Thyroid gland (tissue), 4 donors: Measurements from ENCODE around the gene TPD52L1.

Experiments
- POLR2A ChIP-seq, 2 donors: fragments of 450-650 bp; IDR thresholded peaks; one replicate each; pipeline ENCODE4 v1.6.1; 2017; ENCODE audit warnings: antibody characterized with exemption in 2 of 2, mild to moderate bottlenecking in 2 of 2, moderate library complexity in 1 of 2
- TF ChIP-seq, protein P1 (sequence below), 6 experiments: fragments of 200-600 bp in 3 of 6; fragments of 450-650 bp in 3 of 6; sonication (generic) in 3 of 6; IDR thresholded peaks; one replicate each; pipeline ENCODE4 v1.5.1; 2016 to 2019; ENCODE audit warnings: antibody characterized with exemption in 6 of 6, mild to moderate bottlenecking in 2 of 6, inconsistent platforms in 1 of 6, moderate library complexity in 1 of 6

DNA sequence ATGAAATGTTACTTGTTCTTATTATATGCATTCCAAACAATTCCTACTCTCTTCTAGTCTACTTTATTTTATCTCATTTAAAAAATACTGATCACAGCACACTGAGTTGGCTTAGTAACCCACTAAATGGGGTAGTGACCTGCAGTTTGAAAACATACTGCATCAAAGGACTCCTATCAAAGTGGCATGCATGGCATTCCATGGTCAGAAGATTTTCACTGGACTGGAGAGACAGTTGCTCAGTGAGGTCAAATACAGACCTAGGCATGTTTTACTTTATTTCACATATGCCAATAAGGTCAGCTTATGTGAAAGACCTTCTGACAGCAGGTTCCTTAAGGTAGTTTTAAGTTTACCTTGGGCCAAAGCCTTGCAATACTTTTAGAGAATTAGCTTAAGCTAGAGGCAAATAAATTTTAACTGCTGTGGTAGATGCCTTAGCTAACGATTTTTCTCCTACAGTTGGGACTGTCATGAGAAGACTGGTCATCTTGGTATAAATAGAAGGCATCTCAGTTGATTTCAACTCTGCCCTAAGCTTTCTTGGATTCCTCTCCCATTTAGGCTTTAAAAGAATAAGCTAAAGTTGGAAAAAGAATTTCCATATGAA, 35.1 kb downstream of the TPD52L1 start:
- no peak for TF ChIP-seq POLR2A (IDR thresholded peaks at IDR 0.05)
- TF ChIP-seq, protein P1, sequence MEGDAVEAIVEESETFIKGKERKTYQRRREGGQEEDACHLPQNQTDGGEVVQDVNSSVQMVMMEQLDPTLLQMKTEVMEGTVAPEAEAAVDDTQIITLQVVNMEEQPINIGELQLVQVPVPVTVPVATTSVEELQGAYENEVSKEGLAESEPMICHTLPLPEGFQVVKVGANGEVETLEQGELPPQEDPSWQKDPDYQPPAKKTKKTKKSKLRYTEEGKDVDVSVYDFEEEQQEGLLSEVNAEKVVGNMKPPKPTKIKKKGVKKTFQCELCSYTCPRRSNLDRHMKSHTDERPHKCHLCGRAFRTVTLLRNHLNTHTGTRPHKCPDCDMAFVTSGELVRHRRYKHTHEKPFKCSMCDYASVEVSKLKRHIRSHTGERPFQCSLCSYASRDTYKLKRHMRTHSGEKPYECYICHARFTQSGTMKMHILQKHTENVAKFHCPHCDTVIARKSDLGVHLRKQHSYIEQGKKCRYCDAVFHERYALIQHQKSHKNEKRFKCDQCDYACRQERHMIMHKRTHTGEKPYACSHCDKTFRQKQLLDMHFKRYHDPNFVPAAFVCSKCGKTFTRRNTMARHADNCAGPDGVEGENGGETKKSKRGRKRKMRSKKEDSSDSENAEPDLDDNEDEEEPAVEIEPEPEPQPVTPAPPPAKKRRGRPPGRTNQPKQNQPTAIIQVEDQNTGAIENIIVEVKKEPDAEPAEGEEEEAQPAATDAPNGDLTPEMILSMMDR (IDR thresholded peaks at IDR 0.05) = no peak
